GM10248 (cell line): ENCODE data around the gene DNAH17.

Experiments
- CTCF ChIA-PET: fragments of 300-600 bp; sonication (Branson Sonifier 250); formaldehyde crosslinking; extraction: SDS; loops from one replicate; lab custom pipeline; 2021; ENCODE audit warnings: antibody characterized with exemption; lab: Yijun Ruan, JAX
- POLR2A ChIA-PET: fragments of 350-650 bp; sonication (Branson Sonifier 250); formaldehyde crosslinking; extraction: SDS; loops from one replicate; lab custom pipeline; 2020; ENCODE audit warnings: antibody characterized with exemption; lab: Yijun Ruan, JAX
- DNase-seq: peaks from one replicate; pipeline ENCODE4 v3.0.0; 2012; ENCODE audit errors: extremely low spot score
- TF ChIP-seq, protein P1 (sequence below): IDR thresholded peaks from 2 replicates; pipeline ENCODE4 v1.5.1; 2012; ENCODE audit warnings: mild to moderate bottlenecking, low read depth; ENCODE audit errors: extremely low read depth, missing control alignments, control extremely low read depth

DNAH17 gene

DNA sequence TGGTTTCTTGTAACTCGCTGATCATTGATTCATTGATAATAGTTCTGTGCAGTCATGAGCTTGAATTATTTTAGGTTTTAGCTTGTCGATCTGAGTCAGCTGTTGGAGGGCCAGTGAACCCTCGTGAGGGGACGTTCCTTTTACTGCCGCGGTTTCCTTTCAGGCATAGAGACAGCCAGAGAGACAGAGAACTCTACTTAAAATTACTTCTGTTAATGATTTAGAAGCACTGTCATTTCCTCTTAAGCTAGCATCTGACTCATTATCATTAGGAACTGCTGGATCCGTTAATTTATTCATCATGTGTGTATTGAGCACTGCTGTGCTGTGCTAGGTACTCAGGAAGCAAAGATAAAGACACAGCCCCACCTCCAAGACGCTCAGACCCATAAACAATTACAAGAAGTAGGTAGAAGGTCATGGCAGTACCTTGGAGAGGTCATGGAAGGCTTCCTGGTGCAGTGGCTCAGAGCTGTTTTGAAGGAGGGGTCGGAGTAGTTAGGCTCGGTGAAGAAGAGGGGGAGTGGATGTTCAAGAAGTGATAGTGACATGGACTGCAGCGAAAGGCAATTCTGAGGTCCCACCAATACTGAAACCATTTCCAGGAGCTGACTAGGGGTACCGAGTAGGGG is 195.5 kb downstream of the DNAH17 start:
- POLR2A ChIA-PET = interaction anchor here (0.6 to 2.0 kb wide), 2 partner anchors 22 to 1751 kb away, joined by 6 to 11 read pairs; partner anchors contain the start of gene SOCS3

DNA sequence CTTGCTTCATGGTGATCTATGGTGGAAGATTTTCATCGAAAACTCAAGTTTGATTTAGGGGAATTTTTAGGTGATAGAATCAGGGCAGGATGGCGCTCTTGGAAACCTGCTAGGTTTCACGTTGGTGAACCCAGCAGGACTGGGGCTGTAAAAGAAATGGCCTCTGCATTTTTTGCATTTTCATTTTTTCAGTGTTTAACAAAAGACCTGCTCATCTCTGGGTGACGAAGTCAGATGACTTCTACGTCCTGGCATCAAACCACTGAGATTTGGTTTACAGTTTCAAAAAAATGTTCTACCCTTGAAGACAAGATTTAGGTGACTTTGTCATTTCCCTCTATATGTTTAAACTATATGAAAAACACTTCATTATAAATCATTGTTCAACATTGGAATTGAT is 196.8 kb downstream of the DNAH17 start:
- TF ChIP-seq, protein P1, sequence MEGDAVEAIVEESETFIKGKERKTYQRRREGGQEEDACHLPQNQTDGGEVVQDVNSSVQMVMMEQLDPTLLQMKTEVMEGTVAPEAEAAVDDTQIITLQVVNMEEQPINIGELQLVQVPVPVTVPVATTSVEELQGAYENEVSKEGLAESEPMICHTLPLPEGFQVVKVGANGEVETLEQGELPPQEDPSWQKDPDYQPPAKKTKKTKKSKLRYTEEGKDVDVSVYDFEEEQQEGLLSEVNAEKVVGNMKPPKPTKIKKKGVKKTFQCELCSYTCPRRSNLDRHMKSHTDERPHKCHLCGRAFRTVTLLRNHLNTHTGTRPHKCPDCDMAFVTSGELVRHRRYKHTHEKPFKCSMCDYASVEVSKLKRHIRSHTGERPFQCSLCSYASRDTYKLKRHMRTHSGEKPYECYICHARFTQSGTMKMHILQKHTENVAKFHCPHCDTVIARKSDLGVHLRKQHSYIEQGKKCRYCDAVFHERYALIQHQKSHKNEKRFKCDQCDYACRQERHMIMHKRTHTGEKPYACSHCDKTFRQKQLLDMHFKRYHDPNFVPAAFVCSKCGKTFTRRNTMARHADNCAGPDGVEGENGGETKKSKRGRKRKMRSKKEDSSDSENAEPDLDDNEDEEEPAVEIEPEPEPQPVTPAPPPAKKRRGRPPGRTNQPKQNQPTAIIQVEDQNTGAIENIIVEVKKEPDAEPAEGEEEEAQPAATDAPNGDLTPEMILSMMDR = no peak
- DNase-seq = no peak
- ChIA-PET POLR2A (no interaction called here), CTCF (interaction anchor here (4.9 kb wide), 1 partner anchor 17 kb away, joined by 47 read pairs; no protein-coding TSS in a partner anchor)

More for the DNA sequence above, 195.5 kb downstream of the DNAH17 start:
- DNase-seq = no peak
- TF ChIP-seq, protein P1 = no peak
- CTCF ChIA-PET = interaction anchor here (0.8 to 4.9 kb wide), 9 partner anchors 9 to 244 kb away, joined by 3 to 47 read pairs (median 4); no protein-coding TSS in a partner anchor

DNA sequence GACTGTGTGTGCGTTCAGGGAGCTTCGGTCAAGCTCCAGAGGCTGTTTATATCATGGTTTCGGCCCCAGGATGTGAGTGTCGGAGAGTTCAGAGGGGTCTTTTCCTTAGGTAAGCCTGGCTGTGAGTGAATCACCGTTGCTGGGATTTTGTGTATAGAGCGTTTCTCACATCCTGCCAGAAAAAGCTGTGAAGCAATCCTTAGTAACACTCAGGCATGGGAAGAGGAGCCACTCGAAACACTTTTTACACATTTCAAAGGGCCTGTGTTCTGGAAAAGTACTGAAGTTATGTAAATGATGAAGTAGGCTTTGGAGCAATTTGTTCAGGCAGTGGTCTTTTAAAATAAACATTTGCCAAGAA is 198.1 kb downstream of the DNAH17 start:
- ChIA-PET CTCF (interaction anchor here (0.9 to 4.9 kb wide), 4 partner anchors 13 to 62 kb away, joined by 3 to 47 read pairs (median 4); no protein-coding TSS in a partner anchor), POLR2A (interaction anchor here (0.6 kb wide), 1 partner anchor 19 kb away, joined by 6 read pairs; the partner anchor contains the start of gene SOCS3)
- no peak for DNase-seq
- TF ChIP-seq, protein P1 = no peak

DNA sequence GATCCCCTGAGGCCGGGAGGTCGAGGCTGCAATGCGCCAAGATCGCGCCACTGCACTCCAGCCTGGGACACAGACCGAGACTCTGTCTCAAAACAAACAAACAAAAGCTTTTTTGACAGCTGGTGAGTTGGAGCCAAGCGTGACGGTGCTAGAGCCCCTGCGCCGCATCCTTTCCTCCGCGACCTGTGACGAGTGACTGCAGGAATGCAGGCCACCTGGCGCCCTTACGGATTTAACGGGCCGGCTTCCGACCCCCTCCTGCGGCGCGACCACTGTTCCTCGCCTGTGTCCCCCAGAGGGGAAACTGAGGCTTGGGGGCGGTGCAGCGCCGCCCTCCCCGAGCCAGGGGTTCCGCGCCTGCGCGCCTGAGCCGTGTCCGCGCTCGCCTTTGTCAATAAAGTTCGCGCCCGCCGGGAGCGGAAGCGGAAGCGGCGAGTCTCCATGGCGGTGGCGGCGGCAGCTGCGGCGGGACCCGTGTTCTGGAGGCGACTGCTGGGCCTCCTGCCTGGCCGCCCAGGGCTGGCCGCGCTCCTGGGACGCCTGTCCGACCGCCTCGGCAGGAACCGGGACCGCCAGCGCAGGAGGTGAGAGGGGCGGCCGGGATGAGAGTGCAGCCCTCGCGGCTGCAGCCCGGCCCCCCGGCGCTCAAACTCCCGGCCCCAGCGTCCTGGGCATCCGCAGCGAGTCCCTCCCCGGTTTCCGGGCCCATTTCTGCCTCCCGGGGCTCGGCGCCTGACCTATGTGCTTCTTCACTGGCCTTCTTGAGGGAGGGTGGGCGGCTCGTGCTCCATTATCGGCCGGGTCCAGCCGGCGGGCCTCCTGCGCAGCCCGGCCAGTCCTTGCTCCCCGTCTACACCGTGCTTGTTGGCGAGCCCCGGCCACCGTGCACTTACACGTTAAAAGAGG is 198.7 kb downstream of the DNAH17 start, which contains the start of gene PGS1:
PGS1 (plus strand) TSS at position 425 of the 906 bp plus-strand sequence; CDS start at position 442, 17 bp downstream.
- TF ChIP-seq, protein P1 = no peak
- peak; percentile 86 for DNase-seq
- ChIA-PET CTCF (interaction anchor here (1.0 to 6.6 kb wide), 5 partner anchors 14 to 43 kb away, joined by 3 to 47 read pairs (median 17); partner anchors contain the start of gene SOCS3), POLR2A (interaction anchor here (0.6 kb wide), 1 partner anchor 19 kb away, joined by 6 read pairs; the partner anchor contains the start of gene SOCS3)

DNA sequence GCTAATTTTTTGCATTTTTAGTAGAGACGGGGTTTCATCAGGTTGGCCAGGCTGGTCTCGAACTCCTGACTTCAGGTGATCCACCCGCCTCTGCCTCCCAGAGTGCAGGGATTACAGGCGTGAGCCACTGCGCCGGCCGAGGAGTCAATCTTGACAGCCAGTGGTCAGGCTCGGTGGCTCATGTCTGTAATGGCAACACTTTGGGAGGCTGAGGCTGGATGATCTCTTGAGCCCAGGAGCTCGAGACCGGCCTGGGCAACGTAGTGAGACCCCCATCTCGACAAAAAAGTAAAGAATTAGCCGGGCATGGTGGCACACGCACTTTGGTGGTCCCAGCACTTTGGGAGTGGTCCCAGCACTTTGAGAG is 199.4 kb downstream of the DNAH17 start:
- ChIA-PET POLR2A (no interaction called here), CTCF (interaction anchor here (1.6 to 6.6 kb wide), 3 partner anchors 14 to 44 kb away, joined by 6 to 36 read pairs (median 17); partner anchors contain the start of gene SOCS3)
- TF ChIP-seq, protein P1 = no peak
- DNase-seq = no peak

DNA sequence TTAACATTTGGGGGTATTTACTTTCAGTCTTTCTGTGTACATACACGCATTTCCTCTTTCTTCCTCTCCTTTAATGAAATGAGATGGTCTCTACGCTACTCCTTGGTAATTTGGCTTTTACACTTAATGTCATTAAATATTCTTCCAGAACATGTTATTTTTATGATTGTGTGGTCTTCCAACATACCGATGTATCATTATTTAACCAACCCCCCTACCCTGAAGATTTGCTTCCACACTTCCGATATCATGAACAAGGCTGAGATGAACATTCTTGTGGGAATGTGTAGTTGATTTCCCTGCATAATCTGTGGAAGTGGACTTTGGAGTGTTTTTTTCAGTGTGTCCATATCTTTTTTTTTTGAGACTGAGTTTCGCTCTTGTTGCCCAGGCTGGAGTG is 201.0 kb downstream of the DNAH17 start:
- CTCF ChIA-PET = interaction anchor here (1.1 to 6.6 kb wide), 5 partner anchors 12 to 46 kb away, joined by 3 to 36 read pairs (median 6); partner anchors contain the start of gene SOCS3
- POLR2A ChIA-PET = no interaction called here
- no peak for DNase-seq

More for the DNA sequence above, 201.0 kb downstream of the DNAH17 start:
- TF ChIP-seq, protein P1 = no peak
